HL-60 (cell line): ENCODE measurements around the gene TNFSF12.

Experiments
- DNase-seq, 2 experiments: peaks; one replicate each; pipeline ENCODE4 v3.0.0-alpha.2; 2010 to 2020; ENCODE audit warnings: low read depth in 1 of 2, low spot score in 1 of 2
- H3K27ac ChIP-seq: fragments of 250-450 bp; sonication (Bioruptor Pico); replicated peaks from 2 replicates; pipeline ENCODE4 v1.5.1; 2020; ENCODE audit warnings: mild to moderate bottlenecking, moderate library complexity
- H3K27me3 ChIP-seq: fragments of 250-450 bp; sonication (Bioruptor Pico); 2 replicates; pipeline ENCODE4 v1.5.1; 2021; ENCODE audit warnings: mild to moderate bottlenecking, moderate library complexity; ENCODE audit not compliant: insufficient read depth, poor library complexity, severe bottlenecking
- H3K4me3 ChIP-seq: replicated peaks from 2 replicates; pipeline ENCODE4 v1.5.1; 2011; ENCODE audit warnings: mild to moderate bottlenecking, control low read depth, low read length; ENCODE audit not compliant: insufficient read depth
- GABPA ChIP-seq: IDR thresholded peaks from 2 replicates; pipeline ENCODE4 v1.6.1; 2012; ENCODE audit warnings: low read depth
- POLR2AphosphoS5 ChIP-seq: IDR thresholded peaks from 2 replicates; pipeline ENCODE4 v1.6.1; 2012; ENCODE audit warnings: low read depth
- SPI1 ChIP-seq: IDR thresholded peaks from 2 replicates; pipeline ENCODE4 v1.6.1; 2012; ENCODE audit warnings: low read depth, mild to moderate bottlenecking, borderline replicate concordance
- TF ChIP-seq, protein P1 (sequence below): IDR thresholded peaks from one replicate; pipeline ENCODE4 v1.5.1; 2011; ENCODE audit warnings: low read length, control low read depth, inconsistent platforms; ENCODE audit not compliant: insufficient read depth
- TF ChIP-seq, protein P2 (sequence below): IDR thresholded peaks from 2 replicates; pipeline ENCODE4 v1.6.1; 2012; ENCODE audit warnings: low read depth; ENCODE audit not compliant: insufficient replicate concordance

TNFSF12 gene

GRCh38 chr17:7508145-7508544 lies 40.7 kb upstream of the TNFSF12 start:
- TF ChIP-seq, protein P1, sequence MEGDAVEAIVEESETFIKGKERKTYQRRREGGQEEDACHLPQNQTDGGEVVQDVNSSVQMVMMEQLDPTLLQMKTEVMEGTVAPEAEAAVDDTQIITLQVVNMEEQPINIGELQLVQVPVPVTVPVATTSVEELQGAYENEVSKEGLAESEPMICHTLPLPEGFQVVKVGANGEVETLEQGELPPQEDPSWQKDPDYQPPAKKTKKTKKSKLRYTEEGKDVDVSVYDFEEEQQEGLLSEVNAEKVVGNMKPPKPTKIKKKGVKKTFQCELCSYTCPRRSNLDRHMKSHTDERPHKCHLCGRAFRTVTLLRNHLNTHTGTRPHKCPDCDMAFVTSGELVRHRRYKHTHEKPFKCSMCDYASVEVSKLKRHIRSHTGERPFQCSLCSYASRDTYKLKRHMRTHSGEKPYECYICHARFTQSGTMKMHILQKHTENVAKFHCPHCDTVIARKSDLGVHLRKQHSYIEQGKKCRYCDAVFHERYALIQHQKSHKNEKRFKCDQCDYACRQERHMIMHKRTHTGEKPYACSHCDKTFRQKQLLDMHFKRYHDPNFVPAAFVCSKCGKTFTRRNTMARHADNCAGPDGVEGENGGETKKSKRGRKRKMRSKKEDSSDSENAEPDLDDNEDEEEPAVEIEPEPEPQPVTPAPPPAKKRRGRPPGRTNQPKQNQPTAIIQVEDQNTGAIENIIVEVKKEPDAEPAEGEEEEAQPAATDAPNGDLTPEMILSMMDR, result no peak
- TF ChIP-seq SPI1 (no peak), POLR2AphosphoS5 (no peak), GABPA (no peak)
- TF ChIP-seq, protein P2, sequence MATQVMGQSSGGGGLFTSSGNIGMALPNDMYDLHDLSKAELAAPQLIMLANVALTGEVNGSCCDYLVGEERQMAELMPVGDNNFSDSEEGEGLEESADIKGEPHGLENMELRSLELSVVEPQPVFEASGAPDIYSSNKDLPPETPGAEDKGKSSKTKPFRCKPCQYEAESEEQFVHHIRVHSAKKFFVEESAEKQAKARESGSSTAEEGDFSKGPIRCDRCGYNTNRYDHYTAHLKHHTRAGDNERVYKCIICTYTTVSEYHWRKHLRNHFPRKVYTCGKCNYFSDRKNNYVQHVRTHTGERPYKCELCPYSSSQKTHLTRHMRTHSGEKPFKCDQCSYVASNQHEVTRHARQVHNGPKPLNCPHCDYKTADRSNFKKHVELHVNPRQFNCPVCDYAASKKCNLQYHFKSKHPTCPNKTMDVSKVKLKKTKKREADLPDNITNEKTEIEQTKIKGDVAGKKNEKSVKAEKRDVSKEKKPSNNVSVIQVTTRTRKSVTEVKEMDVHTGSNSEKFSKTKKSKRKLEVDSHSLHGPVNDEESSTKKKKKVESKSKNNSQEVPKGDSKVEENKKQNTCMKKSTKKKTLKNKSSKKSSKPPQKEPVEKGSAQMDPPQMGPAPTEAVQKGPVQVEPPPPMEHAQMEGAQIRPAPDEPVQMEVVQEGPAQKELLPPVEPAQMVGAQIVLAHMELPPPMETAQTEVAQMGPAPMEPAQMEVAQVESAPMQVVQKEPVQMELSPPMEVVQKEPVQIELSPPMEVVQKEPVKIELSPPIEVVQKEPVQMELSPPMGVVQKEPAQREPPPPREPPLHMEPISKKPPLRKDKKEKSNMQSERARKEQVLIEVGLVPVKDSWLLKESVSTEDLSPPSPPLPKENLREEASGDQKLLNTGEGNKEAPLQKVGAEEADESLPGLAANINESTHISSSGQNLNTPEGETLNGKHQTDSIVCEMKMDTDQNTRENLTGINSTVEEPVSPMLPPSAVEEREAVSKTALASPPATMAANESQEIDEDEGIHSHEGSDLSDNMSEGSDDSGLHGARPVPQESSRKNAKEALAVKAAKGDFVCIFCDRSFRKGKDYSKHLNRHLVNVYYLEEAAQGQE, result no peak
- H3K27me3 ChIP-seq, result no peaks in the 10 kb centered on the region
- DNase-seq, result no peak
- H3K4me3 ChIP-seq, result no peak overlapping the region
- H3K27ac ChIP-seq, result no peak overlapping the region

DNA sequence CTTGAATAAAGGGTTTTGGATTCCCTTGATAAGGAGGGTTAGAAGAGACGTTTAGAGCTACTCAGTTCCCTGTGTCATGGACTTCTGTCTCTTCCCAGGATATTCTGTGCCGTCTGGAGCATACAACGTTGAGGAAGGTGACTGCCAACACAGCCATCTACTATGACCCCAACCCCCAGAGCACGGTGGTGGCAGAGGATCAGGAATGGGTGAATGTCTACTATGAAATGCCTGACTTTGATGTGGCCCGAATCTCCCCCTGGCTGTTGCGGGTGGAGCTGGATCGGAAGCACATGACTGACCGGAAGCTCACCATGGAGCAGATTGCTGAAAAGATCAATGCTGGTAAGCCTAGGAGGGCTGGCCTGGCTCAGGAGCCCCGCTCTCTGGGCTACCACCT lies 40.0 kb upstream of the TNFSF12 start:
- H3K27ac ChIP-seq, result no peak overlapping the region
- TF ChIP-seq, protein P2, result no peak
- TF ChIP-seq, protein P1, result no peak
- TF ChIP-seq POLR2AphosphoS5 (no peak), GABPA (no peak), SPI1 (no peak)
- no peak overlapping the region for H3K4me3 ChIP-seq
- no peak for DNase-seq
- no peaks in the 10 kb centered on the region for H3K27me3 ChIP-seq

- no peak for DNase-seq
- TF ChIP-seq SPI1 (no peak), GABPA (no peak), POLR2AphosphoS5 (no peak)
- TF ChIP-seq, protein P2, result no peak
- TF ChIP-seq, protein P1, result no peak
- no peak overlapping the region for H3K27ac ChIP-seq
These were observed 38.9 kb upstream of the TNFSF12 start for GRCh38 chr17:7509937-7510336.

More at GRCh38 chr17:7509937-7510336, 38.9 kb upstream of the TNFSF12 start:
- H3K27me3 ChIP-seq, result no peaks in the 10 kb centered on the region
- H3K4me3 ChIP-seq, result no peak overlapping the region
